GM19397 (cell line): ENCODE results near the gene TBX15.
A peak's percentile ranks its signal among the peaks of the same experiment; 100 is the strongest.

Source experiments
- ATAC-seq: cut with Tn5 transposase; IDR thresholded peaks from one replicate; pipeline ENCODE4 v1.9.1; 2021; ENCODE audit warnings: mild to moderate bottlenecking, moderate library complexity; ENCODE audit not compliant: unreplicated experiment

The TBX15 gene

DNA sequence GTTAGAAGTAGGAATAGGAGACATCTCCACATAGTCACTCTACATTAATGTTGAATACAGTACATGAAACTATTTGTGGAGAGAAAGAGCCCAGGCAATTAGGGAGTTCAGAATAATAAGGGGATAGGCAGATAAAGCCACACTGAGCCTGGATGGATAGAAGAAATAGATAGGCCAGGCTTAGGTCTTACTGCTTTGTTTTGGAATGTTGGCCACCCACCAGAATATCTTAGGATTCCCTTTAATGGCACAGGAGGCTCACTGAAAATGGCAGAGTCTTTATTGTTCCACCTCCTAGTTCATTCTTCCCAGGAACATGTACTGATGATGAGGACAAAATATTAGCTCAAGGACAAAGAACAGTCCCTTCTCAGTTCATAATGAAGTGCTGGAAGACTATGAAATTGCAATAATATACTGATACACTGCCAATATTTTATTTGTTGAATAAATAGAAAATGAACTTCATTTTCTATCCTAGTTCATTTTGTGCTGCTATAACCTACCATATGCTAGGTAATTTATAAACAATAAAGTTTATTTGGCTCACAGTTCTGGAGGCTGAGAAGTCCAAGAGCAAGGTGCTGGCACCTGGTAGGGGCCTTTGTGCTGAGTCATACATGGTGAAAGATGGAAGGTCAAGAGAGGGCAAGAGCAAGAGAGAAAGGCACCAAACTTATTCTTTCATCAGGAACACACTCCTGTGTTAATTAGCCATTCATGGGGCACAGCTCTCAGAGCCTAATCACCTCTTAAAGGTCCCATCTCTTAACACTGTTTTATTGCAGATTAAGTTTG lies 87.3 kb downstream of the TBX15 start:
- no peak for ATAC-seq

DNA sequence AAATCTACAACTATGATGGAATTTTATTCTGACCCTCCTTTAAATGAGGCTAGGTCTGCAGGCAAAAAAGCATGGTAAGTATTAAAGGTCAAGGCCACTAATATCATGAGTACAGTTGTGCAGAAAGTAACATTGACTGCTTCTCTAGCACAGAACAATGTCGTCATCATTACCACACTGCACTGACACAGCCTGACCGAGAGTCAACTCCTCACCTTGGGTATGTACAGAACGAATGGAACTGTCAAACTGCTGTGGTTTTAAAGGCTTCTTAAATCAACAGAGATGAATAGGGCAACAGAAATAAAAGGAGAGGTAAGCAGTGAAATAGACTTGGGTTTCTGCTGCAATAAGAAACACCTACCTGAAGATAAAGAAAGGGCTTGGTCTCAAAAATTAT lies 88.8 kb downstream of the TBX15 start:
- no peak for ATAC-seq

DNA sequence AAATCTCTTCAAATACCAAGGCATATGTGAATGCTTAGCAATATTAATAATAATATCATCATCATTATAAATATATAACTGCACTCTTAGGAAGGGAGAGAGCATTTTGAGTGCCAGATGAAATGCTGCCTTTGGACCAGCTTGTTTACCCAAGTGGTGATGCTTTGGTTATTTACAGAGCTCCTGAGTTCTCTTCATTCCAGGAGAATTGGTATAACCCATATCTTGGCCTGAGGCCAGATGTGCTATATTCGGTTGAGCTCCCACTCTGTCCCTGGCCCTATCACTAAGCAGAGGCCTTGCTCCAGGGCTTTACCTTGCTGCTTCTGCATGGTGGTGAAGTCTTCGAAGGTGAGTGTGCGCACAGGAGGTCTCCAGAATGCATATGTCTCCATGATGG lies 89.4 kb downstream of the TBX15 start:
- ATAC-seq: no peak

- no peak for ATAC-seq
Observed at GRCh38 chr1:118896416-118896815, 91.7 kb downstream of the TBX15 start.

DNA sequence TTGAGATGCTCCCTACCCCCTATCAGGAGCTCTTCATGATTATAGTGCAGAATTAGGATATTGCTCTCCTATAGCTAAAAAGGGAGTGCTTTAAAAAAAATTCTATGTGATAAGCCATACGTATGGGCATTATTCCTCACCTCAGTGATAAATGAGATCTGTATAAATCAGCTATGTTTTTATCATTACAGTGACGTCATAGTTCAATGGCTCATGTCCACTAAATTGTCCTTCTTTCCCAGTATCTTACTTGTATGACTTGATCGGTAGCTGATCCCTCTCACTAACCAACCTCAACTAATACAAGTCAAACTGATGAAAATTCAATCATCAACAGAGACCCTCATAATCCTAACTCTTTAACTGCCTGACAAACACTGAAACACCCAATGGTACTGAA lies 93.3 kb downstream of the TBX15 start:
- ATAC-seq: no peak

- no peak for ATAC-seq
Observed at GRCh38 chr1:118890851-118891384, 97.2 kb downstream of the TBX15 start.

- no peak for ATAC-seq
Observed at GRCh38 chr1:118884946-118885345, 103.2 kb downstream of the TBX15 start.

DNA sequence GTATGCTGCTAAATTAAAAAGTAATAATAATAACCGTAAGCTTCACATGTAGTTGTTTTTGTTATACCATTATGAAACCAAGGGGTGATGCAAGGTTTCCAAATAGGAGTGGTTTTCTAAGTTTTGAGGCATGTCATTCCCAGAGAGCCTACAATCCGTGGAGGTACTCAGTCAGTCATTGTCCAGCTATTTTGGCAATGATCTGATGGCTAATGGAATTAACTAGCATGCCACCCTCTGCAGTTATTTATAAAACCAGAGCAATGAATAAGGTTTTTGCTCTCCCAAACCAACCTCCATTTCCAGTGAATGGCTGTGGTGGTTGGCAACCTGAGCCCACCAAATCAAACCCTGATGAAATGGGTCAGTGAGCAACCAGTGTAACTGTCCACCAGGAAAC lies 106.4 kb downstream of the TBX15 start:
- ATAC-seq: no peak

DNA sequence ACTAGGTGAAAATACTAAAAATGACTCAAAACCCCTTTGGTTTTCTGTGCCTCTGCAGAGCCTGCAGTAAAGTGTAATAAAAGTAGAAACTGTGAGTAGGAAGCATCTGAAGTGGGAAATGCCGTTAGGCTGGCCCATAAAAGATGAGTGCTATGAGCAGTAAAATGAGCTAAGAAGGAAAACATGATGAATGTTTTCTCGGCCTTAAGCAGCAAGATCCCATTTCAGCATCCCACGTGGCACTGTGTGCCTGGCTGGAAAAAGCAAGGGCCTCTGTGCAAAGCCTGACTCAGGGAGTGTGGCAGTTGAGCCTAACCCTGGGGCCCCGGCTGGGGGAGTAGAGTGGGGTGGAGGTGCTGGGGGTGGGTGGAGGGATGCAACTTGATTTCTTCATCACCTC lies 109.5 kb downstream of the TBX15 start:
- no peak for ATAC-seq

- no peak for ATAC-seq
Observed at GRCh38 chr1:118877668-118878396, 110.3 kb downstream of the TBX15 start.

DNA sequence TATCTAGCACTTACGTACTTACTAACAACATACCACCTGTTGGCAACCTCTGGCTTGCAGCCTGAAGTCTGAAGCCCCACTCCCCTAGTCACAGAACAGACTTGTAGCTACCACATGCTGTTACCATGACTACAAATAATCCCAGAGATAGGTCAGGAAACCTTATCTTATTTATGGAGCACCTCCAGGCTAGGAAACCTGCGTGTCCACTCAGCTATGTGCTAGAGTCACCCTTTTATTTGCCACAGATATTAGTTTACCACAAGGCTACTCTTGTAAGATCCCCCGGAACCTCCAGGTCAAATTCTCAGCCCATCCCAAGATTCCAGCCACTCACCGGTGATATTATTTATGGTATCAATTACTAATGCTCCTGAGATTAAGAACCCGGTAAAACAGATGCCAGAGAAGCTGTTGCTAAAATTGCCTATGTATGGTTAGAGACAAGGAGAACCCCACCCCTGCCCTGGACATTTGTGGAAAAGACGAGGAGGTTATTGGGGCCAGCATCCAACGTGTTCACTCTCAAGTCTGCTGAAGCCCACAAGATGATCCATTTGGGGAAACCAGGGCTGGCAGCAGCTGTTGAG lies 116.5 kb downstream of the TBX15 start:
- ATAC-seq: no peak

DNA sequence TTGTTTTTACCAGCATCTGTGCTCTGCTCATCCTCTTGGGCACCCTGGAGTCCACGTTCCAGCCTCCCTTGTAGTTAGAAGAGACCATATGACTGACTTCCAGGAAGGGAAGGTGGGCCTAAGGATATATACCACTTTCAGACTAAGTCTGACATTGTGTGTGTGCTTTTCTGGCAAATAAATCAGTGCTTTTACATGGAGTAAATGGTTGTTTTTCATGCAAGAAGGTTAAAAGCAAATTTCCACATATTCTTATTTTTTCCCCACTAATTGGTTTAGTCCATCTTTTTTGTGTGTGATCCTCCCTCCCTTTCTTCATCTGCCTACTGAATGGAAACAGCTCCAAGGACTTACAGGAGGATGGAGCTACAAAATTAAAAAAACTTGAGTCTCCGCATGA lies 119.8 kb downstream of the TBX15 start:
- ATAC-seq: no peak

DNA sequence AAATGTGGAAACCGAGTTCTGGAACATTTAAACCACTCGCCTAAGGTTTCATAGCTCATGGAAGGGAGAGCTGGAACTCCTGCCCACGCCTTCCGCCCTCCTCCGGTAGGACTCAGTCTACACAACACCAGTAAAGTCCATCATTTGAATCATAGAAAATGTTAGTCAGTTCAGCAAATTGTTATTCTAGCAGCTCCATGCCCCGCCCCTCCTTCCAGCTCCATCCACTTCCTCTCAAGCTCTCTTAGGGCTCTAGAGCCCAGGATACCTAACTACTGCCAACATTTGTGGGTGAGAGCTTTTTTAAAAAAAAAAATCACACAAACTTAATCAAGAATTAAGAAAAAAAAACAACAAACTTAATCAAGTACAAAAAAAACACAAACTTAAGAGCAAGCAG lies 121.8 kb downstream of the TBX15 start:
- no peak for ATAC-seq

DNA sequence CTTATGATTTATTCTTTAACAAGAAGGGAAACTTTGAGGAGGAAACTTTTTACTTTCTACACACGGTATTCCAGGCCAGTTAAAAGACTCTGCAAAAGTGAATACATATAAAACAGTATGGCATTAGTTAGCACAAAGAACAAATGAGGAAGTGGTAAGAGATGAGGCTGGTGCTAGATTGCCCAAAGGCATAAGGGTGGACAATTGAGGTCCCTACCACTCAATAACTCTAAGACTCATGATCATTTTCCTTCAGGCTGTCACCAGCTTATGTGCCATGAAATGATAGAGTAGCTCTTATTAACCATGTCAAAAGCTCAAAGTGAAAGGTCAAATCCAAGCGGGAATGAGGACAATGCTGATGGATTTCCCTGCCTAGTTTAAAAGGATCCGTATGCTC lies 124.5 kb downstream of the TBX15 start:
- ATAC-seq: no peak

DNA sequence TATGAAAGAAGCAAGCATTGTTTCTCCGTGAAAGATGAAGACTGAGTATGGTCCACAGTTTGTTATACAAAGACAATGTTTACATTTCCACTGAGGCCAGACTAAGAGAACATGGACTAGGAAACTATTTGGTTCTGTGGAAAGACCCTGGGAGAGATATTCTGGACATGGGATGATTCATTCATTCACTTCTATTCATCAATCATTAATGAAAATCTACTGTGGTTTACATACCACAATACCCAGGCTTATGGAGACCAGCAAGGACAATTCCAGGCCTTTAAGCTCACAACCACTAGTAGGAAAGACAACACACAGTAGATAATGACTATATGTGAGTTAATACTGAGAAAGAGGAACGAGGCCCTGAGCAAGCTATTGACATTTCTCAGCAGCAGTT lies 125.4 kb downstream of the TBX15 start:
- peak; percentile 56 for ATAC-seq

GRCh38 chr1:118861216-118861615 lies 126.9 kb downstream of the TBX15 start:
- ATAC-seq: no peak

DNA sequence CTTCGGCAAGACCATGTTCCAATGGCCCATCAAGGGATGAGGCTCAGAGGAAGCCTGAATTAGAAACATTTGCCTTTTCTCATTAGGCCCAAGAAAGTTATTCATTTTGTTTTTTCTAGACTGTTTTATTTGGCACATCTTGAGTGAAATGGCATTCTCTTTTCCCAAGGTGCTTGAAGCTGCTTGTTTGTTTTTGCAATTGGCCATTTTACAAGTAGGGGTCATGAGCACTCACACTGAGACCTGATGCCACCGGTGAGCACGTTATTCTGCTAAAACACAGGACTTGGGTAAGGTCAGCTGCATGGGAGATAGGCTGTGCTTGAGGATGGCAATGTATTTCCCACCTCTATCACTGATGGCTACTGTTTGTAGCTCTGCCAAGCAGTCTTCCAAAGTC lies 128.1 kb downstream of the TBX15 start:
- ATAC-seq: no peak

- ATAC-seq: no peak
Observed at GRCh38 chr1:118846443-118846842, 141.7 kb downstream of the TBX15 start.

DNA sequence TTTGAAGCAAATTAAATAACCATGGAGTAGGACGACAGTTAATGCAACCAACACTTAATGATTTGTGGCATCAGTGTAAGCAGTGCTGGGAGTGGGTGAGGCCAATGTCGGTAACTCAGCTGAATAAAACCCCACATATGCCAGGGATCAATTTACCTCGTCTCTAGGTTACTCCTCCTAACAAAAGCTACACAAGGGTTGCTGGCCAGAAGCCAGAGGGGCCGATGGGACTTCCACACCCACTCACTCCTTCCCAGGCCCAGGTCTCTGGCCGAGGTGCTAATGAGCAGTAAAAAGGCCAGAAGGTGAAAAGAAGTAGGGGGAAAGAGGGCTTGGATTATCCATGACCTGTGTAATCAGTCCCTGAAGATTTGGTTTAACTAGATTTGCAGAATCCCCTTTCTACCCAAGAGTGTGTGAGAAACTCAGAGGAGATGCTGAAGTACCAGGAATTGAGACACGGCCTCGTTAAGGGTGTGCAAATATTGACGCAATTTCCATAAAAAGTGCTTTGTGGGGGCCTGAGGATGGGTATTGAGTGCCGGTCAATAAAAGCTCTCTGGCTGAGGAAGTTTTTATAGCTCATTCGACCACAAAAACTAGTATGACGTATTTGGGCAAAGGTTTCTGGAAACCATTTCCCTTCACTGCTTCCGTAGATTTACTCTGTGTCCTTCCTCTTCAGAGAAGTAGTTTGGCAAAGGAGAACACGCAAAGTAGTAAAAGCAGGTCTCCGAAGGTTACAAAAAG lies 145.5 kb downstream of the TBX15 start:
- no peak for ATAC-seq

- no peak for ATAC-seq
Observed at GRCh38 chr1:118841521-118841920, 146.6 kb downstream of the TBX15 start.
